NCI-H1436 (cell line): ENCODE measurements around the gene PPIF.

Experiments used
- DNase-seq: peaks from one replicate; lab custom pipeline; 2025; lab: John Stamatoyannopoulos, UW

The PPIF gene

GRCh38 chr10:79402951-79403350 is 55.7 kb downstream of the PPIF start:
- no peak for DNase-seq

- no peak for DNase-seq
Observed at GRCh38 chr10:79403441-79404230, 56.4 kb downstream of the PPIF start.

GRCh38 chr10:79404231-79404609 is 57.0 kb downstream of the PPIF start:
- DNase-seq: no peak

GRCh38 chr10:79404690-79405131 is 57.4 kb downstream of the PPIF start:
- no peak for DNase-seq
